Panc1 (cell line): ENCODE data around the gene CHRM4. TPM values are rescaled to one million over a fixed set of nuclear protein-coding genes. Genes with fewer than 3 reads are reported as not detected.
"Not testable (repeated sequence)": the region's sequence is repeated elsewhere in the genome, so short reads cannot be mapped to it uniquely, and the experiment has no call there.

Source experiments
- ATAC-seq: fragments of 200-7000 bp; cut with Tn5 transposase; 2 replicates; pipeline ENCODE4 v1.9.1; 2020; ENCODE audit warnings: mild to moderate bottlenecking, moderate library complexity
- BruUV-seq: library from RNA; stranded (reverse); fragments of 400-500 nt; replicated peaks from 2 replicates; lab custom pipeline; 2021; lab: Mats Ljungman, UMichigan
- CTCF ChIA-PET: fragments of 300-600 bp; sonication (Branson Sonifier 250); formaldehyde crosslinking; loops from one replicate; lab custom pipeline; 2022; ENCODE audit warnings: antibody characterized with exemption; lab: Charles Lee
- POLR2A ChIA-PET: fragments of 300-600 bp; sonication (Branson Sonifier 250); formaldehyde crosslinking; loops from one replicate; lab custom pipeline; 2022; ENCODE audit warnings: antibody characterized with exemption; lab: Charles Lee
- DNase-seq: peaks from one replicate; pipeline ENCODE4 v3.0.0-alpha.2; 2010; ENCODE audit warnings: low read depth, low spot score
- H3K27ac ChIP-seq: 2 replicates; pipeline ENCODE4 v1.5.1; 2011; ENCODE audit warnings: mild to moderate bottlenecking, low read length, inconsistent platforms
- H3K27me3 ChIP-seq: fragments of 200-500 bp; sonication (Bioruptor generic); 2 replicates; pipeline ENCODE4 v1.6.0; 2014; ENCODE audit warnings: low read length, inconsistent platforms; ENCODE audit not compliant: control insufficient read depth, insufficient read depth
- H3K36me3 ChIP-seq: fragments of 200-500 bp; sonication (Bioruptor generic); 2 replicates; pipeline ENCODE4 v1.5.1; 2014; ENCODE audit warnings: inconsistent platforms, mild to moderate bottlenecking, low read length, moderate library complexity; ENCODE audit not compliant: control insufficient read depth, insufficient read depth
- H3K4me1 ChIP-seq: 2 replicates; pipeline ENCODE4 v1.5.1; 2011; ENCODE audit warnings: inconsistent platforms, mild to moderate bottlenecking, low read length, moderate library complexity; ENCODE audit not compliant: control insufficient read depth, insufficient read depth
- H3K4me3 ChIP-seq, 2 experiments: 2 replicates each; pipeline ENCODE4 v1.5.1; 2011 to 2012; ENCODE audit warnings: low read depth in 2 of 2, low read length in 2 of 2, mild to moderate bottlenecking in 2 of 2, inconsistent platforms in 1 of 2, moderate library complexity in 1 of 2
- H3K9me3 ChIP-seq: fragments of 200-500 bp; sonication (Bioruptor generic); 2 replicates; pipeline ENCODE4 v1.5.1; 2014; ENCODE audit warnings: low read depth, mild to moderate bottlenecking, inconsistent platforms, low read length, moderate library complexity; ENCODE audit not compliant: control insufficient read depth, insufficient read depth
- CTCF ChIP-seq: fragments of 450-650 bp; IDR thresholded peaks from 2 replicates; pipeline ENCODE4 v1.5.1; 2017; ENCODE audit warnings: mild to moderate bottlenecking
- POLR2AphosphoS5 ChIP-seq: IDR thresholded peaks from 2 replicates; pipeline ENCODE4 v1.6.1; 2012; ENCODE audit warnings: mild to moderate bottlenecking, low read depth, low read length, moderate library complexity
- REST ChIP-seq, 2 experiments: IDR thresholded peaks; 2 replicates each; pipeline ENCODE4 v1.6.1; 2011 to 2012; ENCODE audit warnings: low read depth in 2 of 2, control low read depth in 1 of 2, low read length in 1 of 2, mild to moderate bottlenecking in 1 of 2, moderate library complexity in 1 of 2; ENCODE audit not compliant: insufficient read depth in 1 of 2
- SIN3A ChIP-seq: IDR thresholded peaks from 2 replicates; pipeline ENCODE4 v1.6.1; 2012; ENCODE audit warnings: low read depth, mild to moderate bottlenecking, low read length, moderate library complexity, borderline replicate concordance; ENCODE audit not compliant: insufficient read depth
- TCF7L2 ChIP-seq: IDR thresholded peaks from 2 replicates; pipeline ENCODE4 v1.6.1; 2011; ENCODE audit warnings: mild to moderate bottlenecking, low read depth, low read length, inconsistent platforms
- in situ Hi-C: cut with HindIII; loops from 2 replicates; pipeline ENCODE4 v1.10.0; 2016; ENCODE audit warnings: low sequenced_read_pairs, low pct_unique_long_range_greater_than_20kb
- intact Hi-C: fragments of 100-400 bp; cut with micrococcal nuclease; formaldehyde crosslinking; loops from one replicate; pipeline ENCODE4 v1.10.0; 2022; ENCODE audit not compliant: unreplicated experiment
- total RNA-seq: library from RNA; stranded (reverse); gene quantifications from one replicate; pipeline ENCODE4 v1.2.1, GENCODE V29; 2021; ENCODE audit not compliant: unreplicated experiment

CHRM4 gene
- total RNA-seq, 1 experiment from 2014 or later, result 3.1 TPM

- intact Hi-C loops, result no loop called here
- ATAC-seq (no peak), DNase-seq (no peak)
- TF ChIP-seq TCF7L2 (no peak), SIN3A (no peak), CTCF (no peak), POLR2AphosphoS5 (no peak), REST (IDR thresholded peaks at IDR 0.05; ENCODE audit: insufficient read depth in 1 of 2, low read depth in 2 of 2, low read length in 1 of 2) (no peak)
- no peaks in the 10 kb centered on the region for H3K9me3 ChIP-seq
- POLR2A ChIA-PET, result no interaction called here
- H3K27me3 ChIP-seq, result no peaks in the 10 kb centered on the region
- H3K36me3 ChIP-seq, result no peaks in the 10 kb centered on the region
- in situ Hi-C loops, result no loop called here
- CTCF ChIA-PET, result interaction anchor here (0.6 to 0.7 kb wide), 2 partner anchors 10 to 206 kb away, joined by 4 read pairs; no protein-coding TSS in a partner anchor
- no peak overlapping the region for H3K4me3 ChIP-seq
- no peak overlapping the region for H3K27ac ChIP-seq
- BruUV-seq, result no TSS peak
- H3K4me1 ChIP-seq, result peaks cover 8% of the 10 kb centered on the region
These were observed 17.5 kb downstream of the CHRM4 start for GRCh38 chr11:46373787-46374740.

GRCh38 chr11:46372501-46372900 lies 19.1 kb downstream of the CHRM4 start:
- intact Hi-C loops, H3K4me1 ChIP-seq, in situ Hi-C loops, POLR2A ChIA-PET, H3K4me3 ChIP-seq, H3K27ac ChIP-seq, ATAC-seq, H3K36me3 ChIP-seq, BruUV-seq, H3K27me3 ChIP-seq, H3K9me3 ChIP-seq, CTCF ChIA-PET, DNase-seq: not testable (repeated sequence)

GRCh38 chr11:46372086-46372485 lies 19.5 kb downstream of the CHRM4 start:
- in situ Hi-C loops, result no loop called here
- ChIA-PET POLR2A (no interaction called here), CTCF (no interaction called here)
- H3K27me3 ChIP-seq, result no peaks in the 10 kb centered on the region
- no peak for TF ChIP-seq SIN3A
- TF ChIP-seq CTCF, result no peak
- TF ChIP-seq POLR2AphosphoS5, result no peak
- TF ChIP-seq TCF7L2, result no peak
- no peak for TF ChIP-seq REST (IDR thresholded peaks at IDR 0.05; ENCODE audit: insufficient read depth in 1 of 2, low read depth in 2 of 2, low read length in 1 of 2)
- H3K36me3 ChIP-seq, result peaks cover 4% of the 10 kb centered on the region; the same call in 1 of the 2 replicates
- no peak overlapping the region for H3K27ac ChIP-seq
- no peak overlapping the region for H3K4me3 ChIP-seq
- intact Hi-C loops, result no loop called here
- no TSS peak for BruUV-seq
- H3K4me1 ChIP-seq, result peaks cover 5% of the 10 kb centered on the region; the same call in 1 of the 2 replicates
- DNase-seq (no peak), ATAC-seq (no peak)
- H3K9me3 ChIP-seq, result no peaks in the 10 kb centered on the region
